GM23248 (cell line): Measurements from ENCODE around the gene ZNF76. TPM values are rescaled to one million over a fixed set of nuclear protein-coding genes. Genes with fewer than 3 reads are reported as not detected.

Experiments
- DNase-seq: peaks from one replicate; pipeline ENCODE4 v3.0.0-alpha.2; 2015
- H2AFZ ChIP-seq: fragments of 200-600 bp; sonication (generic); 2 replicates; pipeline ENCODE4 v1.6.1; 2016; ENCODE audit warnings: antibody characterized with exemption
- H3F3A ChIP-seq: fragments of 200-600 bp; sonication (generic); 2 replicates; pipeline ENCODE4 v1.6.1; 2016; ENCODE audit warnings: mild to moderate bottlenecking, antibody characterized with exemption, mixed run types; ENCODE audit not compliant: insufficient read depth
- H3K27ac ChIP-seq: fragments of 200-600 bp; sonication (generic); 2 replicates; pipeline ENCODE4 v1.5.1; 2016; ENCODE audit warnings: mild to moderate bottlenecking
- H3K27me3 ChIP-seq: fragments of 200-600 bp; sonication (generic); replicated peaks from 2 replicates; pipeline ENCODE4 v1.6.1; 2016; ENCODE audit warnings: mild to moderate bottlenecking; ENCODE audit not compliant: insufficient read depth
- H3K36me3 ChIP-seq: fragments of 200-600 bp; sonication (generic); 2 replicates; pipeline ENCODE4 v1.6.1; 2016; ENCODE audit warnings: low read depth, mild to moderate bottlenecking
- H3K4me1 ChIP-seq: fragments of 200-600 bp; sonication (generic); 2 replicates; pipeline ENCODE4 v1.6.1; 2016; ENCODE audit warnings: mild to moderate bottlenecking; ENCODE audit not compliant: insufficient read depth
- H3K4me2 ChIP-seq: fragments of 200-600 bp; sonication (generic); one replicate; pipeline ENCODE4 v1.6.1; 2016; ENCODE audit warnings: mild to moderate bottlenecking; ENCODE audit not compliant: unreplicated experiment
- H3K4me3 ChIP-seq: fragments of 200-600 bp; sonication (generic); 2 replicates; pipeline ENCODE4 v1.5.1; 2016; ENCODE audit warnings: mild to moderate bottlenecking
- H3K79me2 ChIP-seq: fragments of 200-600 bp; sonication (generic); 2 replicates; pipeline ENCODE4 v1.6.1; 2016; ENCODE audit warnings: mild to moderate bottlenecking; ENCODE audit not compliant: insufficient read depth
- H3K9ac ChIP-seq: fragments of 200-600 bp; sonication (generic); 2 replicates; pipeline ENCODE4 v1.6.1; 2016; ENCODE audit warnings: mild to moderate bottlenecking
- H3K9me2 ChIP-seq: fragments of 200-600 bp; sonication (generic); 2 replicates; pipeline ENCODE4 v1.6.1; 2016; ENCODE audit warnings: mixed run types, mild to moderate bottlenecking, moderate library complexity; ENCODE audit not compliant: insufficient read depth
- H3K9me3 ChIP-seq: fragments of 200-600 bp; sonication (generic); one replicate; pipeline ENCODE4 v1.6.1; 2017; ENCODE audit warnings: low read depth
- H4K20me1 ChIP-seq: fragments of 200-600 bp; sonication (generic); 2 replicates; pipeline ENCODE4 v1.6.0; 2016; ENCODE audit not compliant: insufficient read depth
- EZH2 ChIP-seq: fragments of 200-600 bp; sonication (generic); IDR thresholded peaks from 2 replicates; pipeline ENCODE4 v1.6.1; 2018; ENCODE audit warnings: antibody characterized with exemption, mild to moderate bottlenecking; ENCODE audit not compliant: insufficient read depth, poor library complexity, severe bottlenecking
- EZH2phosphoT487 ChIP-seq: fragments of 200-600 bp; sonication (generic); IDR thresholded peaks from 2 replicates; pipeline ENCODE4 v1.6.1; 2018; ENCODE audit warnings: antibody characterized with exemption, moderate library complexity, mild to moderate bottlenecking, low read depth; ENCODE audit not compliant: insufficient read depth
- WGBS, 2 experiments: methylation state at CpG; one replicate each; pipeline ENCODE4 v1.1.6; 2015 to 2017; ENCODE audit warnings: low lambda C conversion rate in 2 of 2, low coverage in 1 of 2; ENCODE audit errors: missing lambda C conversion rate in 2 of 2; 5-methylcytosine and 5-hydroxymethylcytosine counted together
- in situ Hi-C: fragments of 300-500 bp; cut with MboI; formaldehyde crosslinking; loops from 2 replicates; pipeline ENCODE4 v1.15.0; 2020
- polyA plus RNA-seq: library from polyadenylated mRNA; unstranded; fragments of >200 nt; fragmentation: Nextera tagmentation; extraction: Ambion mirVana; gene quantifications from 2 replicates; pipeline ENCODE4 v1.2.1, GENCODE V29; 2016
- total RNA-seq: library from RNA; depleted of rRNA; stranded (reverse); fragments of >200 nt; shearing (Covaris generic); gene quantifications from 2 replicates; pipeline ENCODE4 v1.2.3, GENCODE V29; 2014

The ZNF76 gene
- total and polyA plus RNA-seq, 2 experiments from 2014 or later = 14.3 to 15.9 TPM

DNA sequence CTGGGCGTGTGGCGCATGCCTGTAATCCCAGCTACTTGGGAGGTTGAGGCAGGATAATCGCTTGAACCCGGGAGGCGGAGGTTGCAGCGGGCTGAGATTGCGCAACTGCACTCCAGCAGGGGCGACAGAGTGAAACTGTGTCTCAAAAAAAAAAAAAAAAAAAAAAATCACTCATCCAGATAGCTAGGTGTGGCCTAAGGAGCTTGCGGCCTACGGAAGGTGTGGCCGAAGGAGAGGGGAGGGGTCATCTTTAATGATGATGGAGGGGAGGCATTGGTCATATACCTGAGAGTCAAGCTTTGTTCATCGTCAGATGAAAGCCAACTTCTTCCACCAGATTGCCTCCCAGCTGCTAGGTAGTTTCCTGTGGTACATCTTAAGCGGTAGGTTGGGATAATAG, 82.0 kb downstream of the ZNF76 start:
- WGBS, 2 experiments = 76 to 84% methylated on average over 13 of the region's 13 CpGs
- H3K4me2 ChIP-seq = no peak overlapping the region
- in situ Hi-C loops = loop anchor here (5.0 kb wide), 1 partner anchor 106 kb away; no protein-coding TSS in a partner anchor
- H3F3A ChIP-seq = no peaks in the 10 kb centered on the region
- peaks cover 13% of the 10 kb centered on the region; the same call in 1 of the 2 replicates for H3K4me1 ChIP-seq
- H3K9me3 ChIP-seq = no peaks in the 10 kb centered on the region
- no peaks in the 10 kb centered on the region for H3K27me3 ChIP-seq
- no peaks in the 10 kb centered on the region for H4K20me1 ChIP-seq
- peaks cover 42% of the 10 kb centered on the region for H3K79me2 ChIP-seq
- 0 out of 2 replicates have a peak, but pooled peaks cover under 1% of the 10 kb centered on the region for H3K36me3 ChIP-seq
- DNase-seq = no peak
- H3K9me2 ChIP-seq = no peaks in the 10 kb centered on the region
- TF ChIP-seq EZH2 (no peak), EZH2phosphoT487 (no peak)
- no peak overlapping the region for H3K27ac ChIP-seq
- H3K9ac ChIP-seq = no peak overlapping the region
- no peak overlapping the region for H2AFZ ChIP-seq
- no peak overlapping the region for H3K4me3 ChIP-seq

DNA sequence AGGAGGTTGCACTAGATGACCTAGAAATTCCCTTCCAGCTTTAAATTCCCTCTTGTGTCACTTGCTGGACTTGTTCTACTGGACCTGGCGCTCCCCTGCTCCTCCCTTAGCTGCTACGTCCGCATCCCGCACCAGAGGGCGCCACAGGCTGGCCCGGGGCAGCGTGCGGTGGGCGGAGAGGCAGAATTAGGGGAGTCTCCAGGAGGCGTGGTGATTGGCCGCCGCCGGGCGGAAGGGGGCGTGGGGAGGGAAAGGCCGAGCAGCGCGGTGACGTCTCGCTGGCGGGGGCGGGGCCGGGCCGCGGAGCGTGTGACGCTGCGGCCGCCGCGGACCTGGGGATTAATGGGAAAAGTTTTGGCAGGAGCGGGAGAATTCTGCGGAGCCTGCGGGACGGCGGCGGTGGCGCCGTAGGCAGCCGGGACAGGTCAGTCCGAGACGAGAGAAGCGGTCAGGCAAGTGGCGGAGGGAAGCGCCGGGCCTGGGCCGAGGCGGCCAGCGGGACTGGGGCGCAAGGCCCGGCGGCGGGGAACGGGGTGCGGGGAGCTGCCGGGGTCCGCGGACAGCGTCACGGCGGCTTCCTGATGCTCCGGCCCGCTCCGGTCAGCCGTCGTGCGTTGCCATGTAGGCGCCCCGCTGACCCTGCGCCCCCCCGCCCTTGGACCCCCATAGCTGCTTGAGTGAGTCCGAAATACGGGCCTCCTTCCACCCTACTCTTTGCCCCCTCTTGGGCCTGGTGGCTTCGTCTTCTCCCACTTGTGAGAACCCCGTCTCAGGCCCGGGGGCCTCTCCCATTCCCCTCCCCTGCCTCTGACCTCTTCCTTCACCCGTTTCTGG, 82.9 kb downstream of the ZNF76 start, which contains the start of gene PPARD:
Gene PPARD, plus strand, starts transcription at position 301 of the 834 bp plus-strand sequence. CDS start 68,530 bp downstream, outside the sequence.
- peak; percentile 97 for DNase-seq
- in situ Hi-C loops = loop anchor here (5.0 kb wide), 1 partner anchor 105 kb away; no protein-coding TSS in a partner anchor

GRCh38 chr6:35343092-35343834, 83.7 kb downstream of the ZNF76 start:
- H3K4me1 ChIP-seq = peaks cover 13% of the 10 kb centered on the region; the same call in 1 of the 2 replicates
- in situ Hi-C loops = loop anchor here (5.0 kb wide), 1 partner anchor 104 kb away; no protein-coding TSS in a partner anchor
- DNase-seq = peak; percentile 34
- H3K79me2 ChIP-seq = peaks cover 59% of the 10 kb centered on the region
- H3K4me3 ChIP-seq = peak overlapping the region; percentile 97
- TF ChIP-seq EZH2phosphoT487 (no peak), EZH2 (no peak)
- H3K4me2 ChIP-seq = peak overlapping the region; percentile 98
- 17 to 18% methylated on average over 13 of the region's 13 CpGs for WGBS, 2 experiments
- H3K27me3 ChIP-seq = no peaks in the 10 kb centered on the region
- H3K9me3 ChIP-seq = no peaks in the 10 kb centered on the region
- peaks cover 12% of the 10 kb centered on the region; the same call in 1 of the 2 replicates for H3K36me3 ChIP-seq
- peak overlapping the region; percentile 93 for H3K9ac ChIP-seq
- H3K9me2 ChIP-seq = no peaks in the 10 kb centered on the region
- peak overlapping the region; percentile 63 for H2AFZ ChIP-seq
- no peaks in the 10 kb centered on the region for H3F3A ChIP-seq
- no peaks in the 10 kb centered on the region for H4K20me1 ChIP-seq
- peak overlapping the region; percentile 64 for H3K27ac ChIP-seq

More for the DNA sequence above, 82.9 kb downstream of the ZNF76 start, which contains the start of gene PPARD:
- peak within 1 kb of the TSS; percentile 93 for H3K9ac ChIP-seq
- H3K4me2 ChIP-seq = peak within 1 kb of the TSS; percentile 98
- no peaks in the 10 kb centered on the region for H3K9me3 ChIP-seq
- no peaks in the 10 kb centered on the region for H3K9me2 ChIP-seq
- no peaks in the 10 kb centered on the region for H3K27me3 ChIP-seq
- peaks cover 13% of the 10 kb centered on the region; the same call in 1 of the 2 replicates for H3K4me1 ChIP-seq
- peak within 1 kb of the TSS; percentile 64 for H3K27ac ChIP-seq
- peaks cover 51% of the 10 kb centered on the region for H3K79me2 ChIP-seq
- H3K36me3 ChIP-seq = peaks cover 7% of the 10 kb centered on the region; the same call in 1 of the 2 replicates
- no peaks in the 10 kb centered on the region for H3F3A ChIP-seq
- H2AFZ ChIP-seq = peak within 1 kb of the TSS; percentile 63
- H4K20me1 ChIP-seq = no peaks in the 10 kb centered on the region
- 1% methylated on average over 45 to 63 of the region's 77 CpGs for WGBS, 2 experiments
- TF ChIP-seq EZH2phosphoT487 (no peak), EZH2 (no peak)
- peak within 1 kb of the TSS; percentile 97 for H3K4me3 ChIP-seq
